Right ventricle myocardium superior (tissue), 1 donor: Measurements from ENCODE around the gene SIDT2. TPM values are rescaled to one million over a fixed set of nuclear protein-coding genes. Genes with fewer than 3 reads are reported as not detected.
"Not testable (repeated sequence)": the region's sequence is repeated elsewhere in the genome, so short reads cannot be mapped to it uniquely, and the experiment has no call there.

Source experiments
- ATAC-seq: fragments of 200-7000 bp; cut with Tn5 transposase; one replicate; pipeline ENCODE4 v1.9.1; 2020; ENCODE audit warnings: mild to moderate bottlenecking; ENCODE audit not compliant: poor library complexity
- DNase-seq: peaks from one replicate; pipeline ENCODE4 v3.0.0-alpha.2; 2020
- intact Hi-C: fragments of 100-400 bp; cut with DNase I; formaldehyde crosslinking; loops from one replicate; pipeline ENCODE4 v1.11.2; 2022
- total RNA-seq: library from RNA; stranded (reverse); fragmentation: NEBNext Ultra II Directional; extraction: Animal tissue kit (Norgen Biotek cat#: 25700); gene quantifications from one replicate; pipeline ENCODE4 v1.2.1, GENCODE V29; 2021
- donor health status: DM: no; HTN: yes; CAD: no; lungs with severe emphysema.

SIDT2 gene
- total RNA-seq, 1 donor from 2014 or later = 19.5 TPM

DNA sequence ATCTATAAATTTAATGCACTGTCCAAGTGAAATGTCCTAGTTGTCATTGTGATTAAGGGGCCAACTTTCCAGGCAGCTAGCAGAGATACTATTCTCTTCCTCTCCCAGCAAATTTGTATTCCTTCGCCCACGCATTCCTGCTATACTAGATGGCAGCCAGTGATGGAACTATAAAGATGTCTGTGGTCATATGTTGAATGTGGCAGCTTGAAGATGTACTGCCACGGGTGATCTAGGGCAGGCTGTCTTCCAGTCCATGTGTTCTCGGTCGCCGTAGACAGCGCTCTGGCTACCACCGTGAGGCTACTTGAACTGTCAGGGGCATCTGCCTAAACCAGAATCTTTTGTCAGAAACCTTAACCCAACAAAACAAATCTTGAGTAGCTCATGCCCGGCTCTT lies 8.3 kb upstream of the SIDT2 start:
- intact Hi-C loops = no loop called here
- ATAC-seq (no peak), DNase-seq (no peak)

DNA sequence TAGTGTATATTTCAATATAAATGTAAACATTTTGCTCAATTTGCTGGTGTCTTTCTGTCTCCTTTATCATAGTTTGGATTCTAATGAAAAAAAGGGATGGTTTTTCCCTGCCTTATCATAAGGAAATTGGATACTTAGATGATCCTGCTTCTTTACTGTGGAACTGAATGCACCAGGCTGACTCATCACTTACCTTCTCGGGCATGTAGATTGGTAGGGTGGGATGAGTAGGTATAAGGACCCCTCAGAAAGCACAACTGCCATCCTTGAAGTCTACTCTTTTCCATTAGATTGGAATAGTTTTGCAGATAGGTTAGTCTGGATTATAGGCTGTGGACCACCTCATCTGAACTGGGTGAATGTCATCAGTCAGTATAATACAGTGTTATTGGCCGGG lies 7.5 kb upstream of the SIDT2 start:
- ATAC-seq = no peak
- no peak for DNase-seq
- intact Hi-C loops = no loop called here

DNA sequence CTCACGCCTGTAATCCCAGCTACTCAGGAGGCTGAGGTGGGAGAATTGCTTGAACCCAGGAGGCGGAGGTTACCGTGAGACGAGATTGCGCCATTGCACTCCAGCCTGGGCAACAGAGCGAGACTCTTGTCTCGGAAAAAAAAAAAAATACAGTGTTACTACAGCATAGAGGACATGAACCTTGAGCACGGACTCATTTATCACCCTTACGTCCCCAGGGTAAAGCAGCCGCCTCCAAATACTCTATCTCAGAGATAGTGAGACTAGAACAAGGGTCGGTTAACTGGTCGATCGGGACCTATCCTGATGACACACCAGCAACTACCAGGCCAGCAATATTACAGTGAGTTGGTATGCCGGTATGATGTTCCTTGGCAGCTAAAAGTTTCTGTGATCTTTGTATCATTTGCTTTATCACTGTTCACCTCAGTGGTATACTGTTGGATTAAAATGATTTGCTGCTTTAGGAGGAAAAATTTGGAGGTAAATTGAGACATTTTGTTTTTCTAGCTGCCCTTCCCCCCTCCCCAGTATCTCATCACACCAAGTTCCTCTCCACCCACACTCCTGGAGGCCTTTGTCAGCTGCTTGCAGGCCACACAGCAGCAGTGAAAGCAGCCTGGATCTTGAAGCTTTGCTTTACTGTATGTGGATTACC lies 7.0 kb upstream of the SIDT2 start:
- intact Hi-C loops = no loop called here
- DNase-seq (no peak), ATAC-seq (peak; percentile 38)

DNA sequence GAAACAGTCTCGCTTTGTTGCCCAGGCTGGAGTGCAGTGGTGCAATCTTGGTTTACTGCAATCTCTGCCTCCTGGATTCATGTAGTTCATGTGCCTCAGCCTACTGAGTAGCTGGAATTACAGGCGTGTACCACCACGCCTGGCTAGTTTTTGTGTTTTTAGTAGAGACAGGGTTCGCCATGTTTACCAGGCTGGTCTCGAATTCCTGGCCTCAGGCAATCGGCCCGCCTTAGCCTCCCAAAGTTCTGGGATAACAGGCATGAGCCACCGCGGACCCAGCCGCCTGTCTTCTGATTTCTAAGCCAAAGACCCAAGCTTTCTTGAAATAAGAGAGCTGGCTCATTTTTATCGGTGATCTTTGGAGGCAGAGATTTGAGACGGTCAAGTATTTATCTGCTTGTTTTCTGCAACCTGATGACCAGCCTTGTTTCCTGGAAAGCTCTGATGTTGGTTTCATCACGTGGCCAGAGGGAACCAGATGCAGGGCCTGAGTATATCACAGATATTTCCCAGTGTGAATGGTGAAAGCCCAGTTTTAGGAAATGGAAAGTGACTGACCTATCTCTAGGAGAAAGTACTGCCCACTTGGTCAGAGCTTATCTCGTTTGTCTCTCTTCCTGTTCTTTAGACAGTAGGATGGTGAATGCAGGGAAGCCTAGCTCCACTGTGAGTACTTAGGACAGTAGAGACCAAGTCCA lies 5.7 kb upstream of the SIDT2 start:
- ATAC-seq (peak; percentile 21), DNase-seq (no peak)
- intact Hi-C loops = no loop called here

DNA sequence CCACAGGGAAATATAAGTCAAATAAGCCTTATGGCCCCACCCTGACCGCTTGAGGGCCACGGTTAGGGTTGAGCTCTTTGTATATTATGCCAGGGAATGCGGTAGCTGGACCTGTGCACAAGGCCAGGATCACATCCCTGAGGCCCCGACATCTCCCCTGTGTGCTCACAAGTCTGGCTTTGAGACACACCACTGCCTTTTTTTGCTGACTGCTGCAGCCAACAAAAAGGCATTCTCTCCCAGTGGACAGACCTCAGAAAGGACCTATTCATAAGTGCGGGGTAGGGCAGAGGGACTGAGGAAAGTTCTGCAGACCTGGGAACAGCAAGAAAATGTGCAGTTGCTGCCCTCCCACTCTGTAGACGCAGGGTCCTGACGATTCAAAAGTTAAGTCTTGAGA lies 3.4 kb upstream of the SIDT2 start:
- intact Hi-C loops = no loop called here
- ATAC-seq (no peak), DNase-seq (no peak)

DNA sequence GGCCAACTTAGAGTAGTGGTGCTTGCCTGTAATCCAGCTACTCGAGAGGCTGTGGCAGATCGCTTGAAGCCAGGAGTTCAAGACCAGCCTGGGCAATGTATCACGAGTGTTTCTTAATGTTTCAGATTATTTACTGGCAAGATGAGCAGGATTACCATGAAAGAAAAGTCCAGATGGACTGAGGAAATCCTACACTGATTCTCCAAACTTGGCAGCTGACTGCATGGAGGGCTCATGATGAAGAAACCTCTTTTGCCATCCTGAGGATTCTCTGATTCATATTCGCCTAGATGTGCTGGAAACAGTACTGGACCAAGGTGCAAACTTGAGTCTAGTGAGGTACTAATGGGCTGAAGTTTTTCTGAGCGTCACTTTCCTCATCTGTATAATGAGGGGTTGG lies 2.8 kb upstream of the SIDT2 start:
- ATAC-seq (no peak), DNase-seq (no peak)
- intact Hi-C loops = no loop called here

DNA sequence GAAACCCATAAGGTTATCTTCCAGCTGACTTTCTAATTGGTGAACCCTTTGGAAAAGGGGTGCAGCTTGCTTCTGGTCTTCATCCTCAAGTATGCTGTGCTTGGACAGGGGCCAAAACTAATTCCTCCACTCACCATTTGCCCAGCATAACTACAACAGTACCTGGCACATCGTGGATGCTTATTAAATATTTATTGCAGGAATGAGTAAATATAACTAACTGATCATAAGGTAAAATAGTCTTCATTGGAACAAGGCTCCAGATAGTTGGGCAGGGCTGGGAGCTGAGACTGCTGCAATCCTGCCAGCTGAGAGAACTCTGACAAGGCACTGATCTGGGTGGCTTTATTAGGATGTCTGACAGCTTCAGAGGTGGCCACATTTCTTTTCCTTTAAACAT lies 2.4 kb upstream of the SIDT2 start:
- DNase-seq (no peak), ATAC-seq (no peak)
- intact Hi-C loops = no loop called here

DNA sequence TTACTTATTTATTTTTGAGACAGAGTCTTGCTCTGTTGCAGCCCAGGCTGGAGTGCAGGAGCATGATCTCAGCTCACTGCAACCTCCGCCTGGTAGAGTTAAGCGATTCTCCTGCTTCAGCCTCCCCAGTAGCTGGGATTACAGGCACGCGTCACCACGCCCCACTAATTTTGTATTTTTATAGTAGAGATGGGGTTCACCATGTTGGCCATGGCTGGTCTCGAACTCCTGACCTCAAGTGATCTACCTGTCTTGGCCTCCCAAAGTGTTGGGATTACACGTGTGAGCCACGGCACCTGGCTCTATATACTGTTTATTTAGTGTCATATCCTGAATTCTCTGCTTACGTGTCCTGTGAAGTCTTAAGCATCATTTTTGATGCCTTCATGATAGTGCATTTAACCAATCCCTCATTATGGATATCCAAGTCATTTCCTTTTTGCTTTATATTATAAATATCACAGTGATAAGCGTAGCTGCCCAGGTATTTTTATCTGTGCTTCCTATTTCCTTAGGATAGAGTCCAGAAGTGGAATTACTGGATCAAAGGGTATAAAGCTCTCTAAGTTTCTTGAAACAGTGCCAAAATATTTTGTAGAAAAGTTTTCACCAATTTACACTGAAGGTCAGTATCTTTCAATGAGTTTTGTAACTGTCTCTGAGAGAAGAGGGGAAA lies 871 bp upstream of the SIDT2 start:
- DNase-seq (no peak), ATAC-seq (no peak)
- intact Hi-C loops = no loop called here

DNA sequence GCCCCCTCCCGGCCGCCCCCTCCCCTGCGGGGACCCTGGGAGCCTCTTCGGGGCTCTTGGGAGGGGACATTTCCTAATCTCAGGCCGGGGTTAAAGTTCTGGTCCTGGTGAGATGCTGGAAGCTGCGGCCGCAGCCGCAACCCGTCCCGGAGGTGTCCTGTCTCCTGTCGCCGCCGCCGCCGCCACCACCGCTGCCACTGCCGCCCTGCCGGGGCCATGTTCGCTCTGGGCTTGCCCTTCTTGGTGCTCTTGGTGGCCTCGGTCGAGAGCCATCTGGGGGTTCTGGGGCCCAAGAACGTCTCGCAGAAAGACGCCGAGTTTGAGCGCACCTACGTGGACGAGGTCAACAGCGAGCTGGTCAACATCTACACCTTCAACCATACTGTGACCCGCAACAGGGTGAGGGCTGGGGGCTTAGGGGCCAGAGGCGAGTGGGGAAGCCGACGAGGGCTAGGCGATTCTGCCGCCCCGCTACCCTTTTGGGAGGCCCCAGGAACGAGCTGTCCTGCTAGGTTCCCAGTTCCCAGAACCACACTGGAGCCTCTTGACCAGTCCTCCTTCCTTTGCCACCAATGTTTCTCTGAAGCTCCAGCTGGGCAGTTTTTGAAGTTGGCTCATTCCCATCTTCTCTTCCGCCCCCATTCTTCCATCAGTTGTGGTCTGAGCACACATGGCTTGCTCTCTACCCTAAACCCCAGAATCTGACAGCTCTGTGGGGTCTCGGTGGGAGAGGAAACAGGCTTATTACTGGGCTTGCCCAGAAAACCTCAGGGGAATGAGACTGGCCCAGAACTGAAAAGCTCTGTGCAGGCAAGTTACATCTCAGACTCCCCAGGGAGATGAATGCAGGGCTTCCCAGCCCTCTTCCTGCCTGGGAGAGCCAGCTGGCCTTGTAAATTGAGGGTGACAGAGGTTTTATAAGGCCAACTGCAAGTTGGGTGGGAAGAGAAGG lies 781 bp downstream of the SIDT2 start:
- intact Hi-C loops = no loop called here
- ATAC-seq (peak; percentile 59), DNase-seq (peak; percentile 69)

DNA sequence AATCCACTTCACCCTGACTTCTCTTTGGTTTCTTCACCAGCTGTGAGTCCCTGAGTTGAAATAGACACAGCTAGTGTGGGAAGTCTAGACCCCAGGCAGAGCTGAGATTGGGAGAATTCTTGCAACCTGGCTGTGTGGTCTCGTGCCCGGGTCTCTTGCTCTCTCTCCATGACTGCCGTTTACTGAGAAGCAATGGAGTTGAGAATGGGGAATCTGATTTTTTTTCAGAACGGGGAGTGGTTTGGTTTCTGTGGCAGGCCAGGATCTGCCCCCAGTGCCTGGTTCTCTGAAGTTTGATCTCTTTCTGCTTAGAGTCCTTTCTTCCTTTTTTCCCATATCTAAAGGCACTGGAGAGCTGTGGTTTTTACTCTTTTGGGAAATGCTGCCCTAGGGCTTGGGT lies 1.5 kb downstream of the SIDT2 start:
- intact Hi-C loops = loop anchor here (5.0 kb wide), 1 partner anchor 42 kb away; no protein-coding TSS in a partner anchor
- no peak for DNase-seq

DNA sequence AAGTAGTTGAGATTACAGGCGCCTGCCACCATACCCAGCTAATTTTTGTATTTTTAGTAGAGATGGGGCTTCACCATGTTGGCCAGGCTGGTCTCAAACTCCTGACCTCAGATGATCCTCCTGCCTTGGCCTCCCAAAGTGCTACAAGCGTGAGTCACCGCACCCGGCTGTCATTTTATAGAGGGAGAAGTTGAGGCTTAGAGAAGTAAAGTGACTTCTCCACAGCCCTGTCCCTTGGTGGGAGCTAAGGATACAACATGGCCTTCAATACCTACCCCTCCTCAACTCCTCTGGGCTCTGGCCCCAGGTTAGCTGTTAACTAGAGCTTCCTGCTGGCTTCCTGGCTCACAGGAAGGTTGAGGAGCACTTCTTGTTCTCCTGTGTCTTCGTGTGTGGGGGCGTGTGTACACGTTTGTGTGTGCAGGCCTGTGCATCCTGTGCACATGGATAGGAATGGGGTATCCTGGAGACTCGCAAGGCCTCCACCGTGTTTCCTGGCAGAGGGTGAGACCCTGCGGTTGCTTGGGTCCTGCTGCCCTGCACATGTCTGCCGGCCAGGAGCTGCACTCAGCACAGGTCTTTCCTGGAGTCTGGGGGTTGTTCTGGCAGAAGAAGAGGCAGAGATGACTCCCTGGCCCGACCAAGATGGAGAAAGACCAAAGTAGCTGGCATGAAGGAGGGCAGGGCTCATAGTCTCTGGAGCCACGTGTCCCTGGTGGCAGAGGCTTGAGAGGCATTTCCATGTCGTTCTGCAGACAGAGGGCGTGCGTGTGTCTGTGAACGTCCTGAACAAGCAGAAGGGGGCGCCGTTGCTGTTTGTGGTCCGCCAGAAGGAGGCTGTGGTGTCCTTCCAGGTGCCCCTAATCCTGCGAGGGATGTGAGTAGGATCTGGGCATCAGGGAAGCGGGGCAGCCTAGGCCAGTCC lies 2.4 kb downstream of the SIDT2 start:
- ATAC-seq (peak; percentile 10), DNase-seq (peak; percentile 83)
- intact Hi-C loops = loop anchor here (5.0 kb wide), 1 partner anchor 41 kb away; no protein-coding TSS in a partner anchor

More for the DNA sequence above, 1.5 kb downstream of the SIDT2 start:
- no peak for ATAC-seq

DNA sequence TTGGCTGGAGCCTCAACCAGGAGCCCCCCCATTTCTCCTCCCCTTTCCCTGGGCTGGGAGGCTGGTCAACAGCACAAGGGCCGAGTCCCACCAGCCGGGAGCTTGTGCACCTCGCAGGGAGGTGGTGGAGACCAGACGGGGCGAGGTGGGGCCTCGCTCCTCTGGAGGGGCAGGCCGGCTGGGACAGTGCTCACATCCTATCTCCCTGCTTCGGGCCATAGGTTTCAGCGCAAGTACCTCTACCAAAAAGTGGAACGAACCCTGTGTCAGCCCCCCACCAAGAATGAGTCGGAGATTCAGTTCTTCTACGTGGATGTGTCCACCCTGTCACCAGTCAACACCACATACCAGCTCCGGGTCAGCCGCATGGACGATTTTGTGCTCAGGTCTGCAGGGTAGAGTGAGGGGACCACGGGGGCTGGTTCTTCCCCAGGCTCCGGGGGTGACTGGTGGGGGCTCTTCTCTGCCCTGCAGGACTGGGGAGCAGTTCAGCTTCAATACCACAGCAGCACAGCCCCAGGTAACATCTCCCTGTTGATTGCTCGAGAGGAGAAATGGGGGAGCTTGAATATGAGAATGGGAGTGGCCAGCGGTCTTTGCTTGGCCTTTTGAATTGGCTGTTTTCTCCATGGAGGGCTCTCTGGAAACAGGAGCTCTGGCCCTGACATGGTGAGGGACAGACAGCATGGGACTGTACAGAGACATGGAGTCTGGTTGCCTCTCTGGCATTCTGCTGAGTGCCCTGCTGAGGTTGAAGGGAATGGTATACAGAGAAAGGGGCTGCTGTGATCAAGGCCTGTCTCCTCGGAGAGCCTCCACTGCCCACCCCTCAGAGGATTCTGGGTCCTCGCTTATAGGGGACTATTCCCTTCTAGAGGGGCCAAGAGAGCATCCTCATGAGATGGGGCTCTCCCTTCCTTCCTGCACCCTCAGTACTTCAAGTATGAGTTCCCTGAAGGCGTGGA lies 3.3 kb downstream of the SIDT2 start:
- intact Hi-C loops = loop anchor here (5.0 kb wide), 1 partner anchor 40 kb away; no protein-coding TSS in a partner anchor
- ATAC-seq (no peak), DNase-seq (no peak)

DNA sequence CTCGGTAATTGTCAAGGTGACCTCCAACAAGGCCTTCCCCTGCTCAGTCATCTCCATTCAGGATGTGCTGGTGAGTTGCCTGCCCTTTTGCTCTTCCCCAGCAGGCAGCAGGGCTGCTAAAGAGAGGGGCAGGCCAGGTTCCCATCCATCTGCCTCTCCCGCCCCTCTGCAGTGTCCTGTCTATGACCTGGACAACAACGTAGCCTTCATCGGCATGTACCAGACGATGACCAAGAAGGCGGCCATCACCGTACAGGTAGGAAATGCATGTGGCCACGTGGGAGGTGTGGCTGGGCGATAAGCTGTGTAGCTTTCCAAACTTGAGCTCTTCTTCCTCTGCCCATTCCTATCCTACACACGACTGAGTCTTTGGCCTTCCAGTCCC lies 4.0 kb downstream of the SIDT2 start:
- no peak for DNase-seq
- ATAC-seq = no peak
- intact Hi-C loops = loop anchor here (5.0 kb wide), 1 partner anchor 40 kb away; no protein-coding TSS in a partner anchor

DNA sequence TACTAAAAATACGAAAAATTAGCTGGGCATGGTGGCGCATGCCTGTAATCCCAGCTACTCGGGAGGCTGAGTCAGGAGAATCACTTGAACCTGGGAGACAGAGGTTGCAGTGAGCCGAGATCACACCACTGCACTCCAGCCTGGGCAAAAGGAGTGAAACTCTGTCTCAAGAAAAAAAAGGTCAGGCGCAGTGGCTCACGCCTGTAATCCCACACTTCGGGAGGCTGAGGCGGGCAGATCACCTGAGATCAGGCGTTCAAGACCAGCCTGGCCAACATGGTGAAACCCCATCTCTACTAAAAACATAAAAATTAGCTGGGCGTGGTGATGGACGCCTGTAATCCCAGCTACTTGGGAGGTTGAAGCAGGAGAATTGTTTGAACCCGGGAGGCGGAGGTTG lies 4.6 kb downstream of the SIDT2 start:
- intact Hi-C loops = loop anchor here (5.0 kb wide), 1 partner anchor 39 kb away; no protein-coding TSS in a partner anchor
- not testable (repeated sequence) for ATAC-seq, DNase-seq

DNA sequence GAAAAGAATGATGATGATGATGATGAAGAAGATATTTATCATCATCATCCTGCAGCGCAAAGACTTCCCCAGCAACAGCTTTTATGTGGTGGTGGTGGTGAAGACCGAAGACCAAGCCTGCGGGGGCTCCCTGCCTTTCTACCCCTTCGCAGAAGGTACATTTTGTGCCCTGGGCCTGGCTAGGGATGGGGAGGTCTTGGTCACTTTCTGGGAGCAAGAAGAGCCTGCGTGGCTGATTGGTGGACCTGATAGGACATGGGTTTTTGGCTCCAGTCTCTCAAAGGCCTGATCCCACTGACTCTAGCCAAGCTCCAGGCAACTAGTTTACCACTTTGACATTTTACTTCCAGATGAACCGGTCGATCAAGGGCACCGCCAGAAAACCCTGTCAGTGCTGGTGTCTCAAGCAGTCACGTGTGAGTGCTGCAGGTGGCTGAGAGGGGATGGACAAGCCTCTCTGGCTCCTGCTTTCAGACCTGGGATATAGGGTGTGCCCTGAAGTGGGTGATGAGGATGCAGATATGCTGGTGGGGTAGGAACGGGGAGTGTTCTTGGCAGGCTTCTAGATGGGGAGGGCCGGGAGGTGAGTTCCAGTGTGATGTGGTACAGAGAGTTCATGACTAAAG lies 5.3 kb downstream of the SIDT2 start:
- DNase-seq = no peak
- intact Hi-C loops = loop anchor here (5.0 kb wide), 1 partner anchor 38 kb away; no protein-coding TSS in a partner anchor

More for the DNA sequence above, 5.3 kb downstream of the SIDT2 start:
- no peak for ATAC-seq
